IMR-90 (cell line): ENCODE data around the gene LRRC8E. TPM values are rescaled to one million over a fixed set of nuclear protein-coding genes. Genes with fewer than 3 reads are reported as not detected.

Experiments
- ATAC-seq: fragments of 200-7000 bp; cut with Tn5 transposase; 2 replicates; pipeline ENCODE4 v1.9.1; 2020; ENCODE audit warnings: low read depth, mild to moderate bottlenecking, moderate library complexity
- BruUV-seq: library from RNA; stranded (reverse); fragments of 400-500 nt; replicated peaks from 2 replicates; lab custom pipeline; 2021; lab: Mats Ljungman, UMichigan
- CTCF ChIA-PET: fragments of 300-600 bp; formaldehyde crosslinking; extraction: SDS; loops from one replicate; lab custom pipeline; 2021; ENCODE audit warnings: antibody characterized with exemption; lab: Yijun Ruan, JAX
- POLR2A ChIA-PET: fragments of 300-600 bp; sonication (Branson Sonifier 250); formaldehyde crosslinking; loops from one replicate; lab custom pipeline; 2022; ENCODE audit warnings: antibody characterized with exemption; ENCODE audit not compliant: unreplicated experiment; lab: Charles Lee
- DNase-seq: peaks from one replicate; pipeline ENCODE4 v3.0.0; 2013
- H2AFZ ChIP-seq: replicated peaks from 2 replicates; pipeline ENCODE3; 2013; ENCODE audit warnings: low read length, mild to moderate bottlenecking; ENCODE audit not compliant: poor library complexity
- H2AK5ac ChIP-seq: 2 replicates; pipeline ENCODE4 v1.6.1; 2013; ENCODE audit warnings: low read depth, low read length, inconsistent platforms
- H2AK9ac ChIP-seq: replicated peaks from 2 replicates; pipeline ENCODE3; 2013; ENCODE audit warnings: mild to moderate bottlenecking, low read depth, low read length, moderate library complexity; ENCODE audit not compliant: poor library complexity
- H2BK120ac ChIP-seq: 2 replicates; pipeline ENCODE4 v1.6.1; 2013; ENCODE audit warnings: low read depth, low read length, inconsistent platforms
- H2BK15ac ChIP-seq: 3 replicates; pipeline ENCODE4 v1.6.1; 2013; ENCODE audit warnings: low read depth, low read length, inconsistent platforms
- H2BK20ac ChIP-seq: 2 replicates; pipeline ENCODE4 v1.6.1; 2013; ENCODE audit warnings: low read depth, mild to moderate bottlenecking, inconsistent platforms, low read length, moderate library complexity
- H2BK5ac ChIP-seq: 2 replicates; pipeline ENCODE4 v1.6.1; 2013; ENCODE audit warnings: mild to moderate bottlenecking, low read depth, low read length, inconsistent platforms; ENCODE audit not compliant: poor library complexity, severe bottlenecking
- H3K14ac ChIP-seq: replicated peaks from 2 replicates; pipeline ENCODE4 v1.6.1; 2013; ENCODE audit warnings: low read depth, low read length, inconsistent platforms
- H3K18ac ChIP-seq: 2 replicates; pipeline ENCODE4 v1.6.1; 2013; ENCODE audit warnings: low read depth, low read length, control low read depth
- H3K23ac ChIP-seq: 2 replicates; pipeline ENCODE4 v1.6.1; 2013; ENCODE audit warnings: low read depth, low read length, inconsistent platforms
- H3K27ac ChIP-seq: 2 replicates; pipeline ENCODE4 v1.5.1; 2013; ENCODE audit warnings: mild to moderate bottlenecking, control low read depth, low read length; ENCODE audit not compliant: insufficient read depth
- H3K27me3 ChIP-seq: 2 replicates; pipeline ENCODE4 v1.6.1; 2013; ENCODE audit warnings: low read length; ENCODE audit not compliant: control insufficient read depth, insufficient read depth
- H3K36me3 ChIP-seq: 2 replicates; pipeline ENCODE4 v1.6.1; 2013; ENCODE audit warnings: low read length, mixed read lengths; ENCODE audit not compliant: control insufficient read depth, insufficient read depth
- H3K4ac ChIP-seq: 2 replicates; pipeline ENCODE4 v1.6.1; 2013; ENCODE audit warnings: low read depth, low read length, inconsistent platforms
- H3K4me1 ChIP-seq: 2 replicates; pipeline ENCODE4 v1.6.1; 2013; ENCODE audit warnings: low read length, mixed read lengths; ENCODE audit not compliant: control insufficient read depth, insufficient read depth
- H3K4me2 ChIP-seq: 2 replicates; pipeline ENCODE4 v1.6.1; 2013; ENCODE audit warnings: low read depth, mild to moderate bottlenecking, control low read depth, low read length, moderate library complexity
- H3K4me3 ChIP-seq: 2 replicates; pipeline ENCODE4 v1.5.1; 2013; ENCODE audit warnings: low read depth, mild to moderate bottlenecking, control low read depth, low read length, moderate library complexity; ENCODE audit not compliant: insufficient read depth
- H3K56ac ChIP-seq: 2 replicates; pipeline ENCODE4 v1.6.1; 2013; ENCODE audit warnings: low read length, inconsistent platforms; ENCODE audit not compliant: insufficient read depth; ENCODE audit errors: extremely low read depth
- H3K79me1 ChIP-seq, 2 experiments: 2 replicates each; pipeline ENCODE4 v1.6.1; 2013; ENCODE audit warnings: low read length in 2 of 2, inconsistent platforms in 1 of 2, low read depth in 1 of 2
- H3K9ac ChIP-seq: 2 replicates; pipeline ENCODE4 v1.6.1; 2013; ENCODE audit warnings: low read depth, low read length, control low read depth
- H3K9me1 ChIP-seq: 2 replicates; pipeline ENCODE4 v1.6.1; 2013; ENCODE audit warnings: low read length, inconsistent platforms; ENCODE audit not compliant: insufficient read depth
- H3K9me3 ChIP-seq: 2 replicates; pipeline ENCODE4 v1.6.1; 2013; ENCODE audit warnings: low read length; ENCODE audit not compliant: control insufficient read depth, insufficient read depth
- H4K20me1 ChIP-seq: 2 replicates; pipeline ENCODE4 v1.6.1; 2013; ENCODE audit warnings: low read length, inconsistent platforms; ENCODE audit not compliant: insufficient read depth
- H4K5ac ChIP-seq: 2 replicates; pipeline ENCODE4 v1.6.1; 2013; ENCODE audit warnings: mild to moderate bottlenecking, low read depth, low read length, control low read depth
- H4K8ac ChIP-seq, 2 experiments: 2 replicates each; pipeline ENCODE4 v1.6.1; 2013; ENCODE audit warnings: low read depth in 2 of 2, low read length in 2 of 2, control low read depth in 1 of 2, inconsistent platforms in 1 of 2
- H4K91ac ChIP-seq: 2 replicates; pipeline ENCODE4 v1.6.1; 2013; ENCODE audit warnings: low read depth, low read length, inconsistent platforms; ENCODE audit not compliant: insufficient read depth
- CEBPB ChIP-seq: IDR thresholded peaks from 2 replicates; pipeline ENCODE4 v1.6.1; 2012; ENCODE audit warnings: low read depth, low read length, improper control_type of control experiment
- CHD1 ChIP-seq: IDR thresholded peaks from 2 replicates; pipeline ENCODE4 v1.6.1; 2012; ENCODE audit warnings: low read depth, low read length, improper control_type of control experiment
- FOS ChIP-seq: fragments of 150-350 bp; IDR thresholded peaks from 2 replicates; pipeline ENCODE4 v1.6.1; 2016; ENCODE audit warnings: low read depth, low read length
- MAFK ChIP-seq: IDR thresholded peaks from 2 replicates; pipeline ENCODE4 v1.6.1; 2012; ENCODE audit warnings: low read depth, low read length, improper control_type of control experiment
- MAZ ChIP-seq: IDR thresholded peaks from 2 replicates; pipeline ENCODE4 v1.6.1; 2012; ENCODE audit warnings: low read depth, mild to moderate bottlenecking, low read length, improper control_type of control experiment, moderate library complexity, borderline replicate concordance
- MXI1 ChIP-seq: IDR thresholded peaks from 2 replicates; pipeline ENCODE4 v1.6.1; 2012; ENCODE audit warnings: low read depth, mild to moderate bottlenecking, low read length, moderate library complexity, borderline replicate concordance
- NFE2L2 ChIP-seq: fragments of 150-350 bp; IDR thresholded peaks from 2 replicates; pipeline ENCODE4 v1.6.1; 2016; ENCODE audit warnings: low read depth, mild to moderate bottlenecking, low read length
- POLR2A ChIP-seq: IDR thresholded peaks from 2 replicates; pipeline ENCODE4 v1.6.1; 2012; ENCODE audit warnings: mild to moderate bottlenecking, low read depth, low read length
- RAD21 ChIP-seq: IDR thresholded peaks from 2 replicates; pipeline ENCODE4 v1.6.1; 2012; ENCODE audit warnings: low read length, improper control_type of control experiment
- RCOR1 ChIP-seq: IDR thresholded peaks from 2 replicates; pipeline ENCODE4 v1.6.1; 2012; ENCODE audit warnings: mild to moderate bottlenecking, low read length, improper control_type of control experiment; ENCODE audit not compliant: insufficient replicate concordance
- RFX5 ChIP-seq: IDR thresholded peaks from 2 replicates; pipeline ENCODE4 v1.8.0; 2012; ENCODE audit warnings: low read depth, mild to moderate bottlenecking, low read length, moderate library complexity
- SMC3 ChIP-seq: fragments of 150-350 bp; IDR thresholded peaks from 2 replicates; pipeline ENCODE4 v1.6.1; 2016; ENCODE audit warnings: low read depth, mild to moderate bottlenecking, antibody characterized with exemption, low read length, moderate library complexity
- WGBS, 2 experiments: methylation state at CpG; one replicate each; pipeline versions ENCODE4 v1.1.5 to v1.1.7; 2013; ENCODE audit warnings: missing lambda C conversion rate in 2 of 2; ENCODE audit not compliant: insufficient read length in 1 of 2; ENCODE audit errors: extremely low coverage in 2 of 2; 5-methylcytosine and 5-hydroxymethylcytosine counted together
- dilution Hi-C: fragments of 300-500 bp; cut with HindIII; formaldehyde crosslinking; loops from one replicate; pipeline ENCODE4 v1.14.3; 2018; ENCODE audit warnings: low sequenced_read_pairs; ENCODE audit not compliant: unreplicated experiment
- in situ Hi-C: fragments of 300-500 bp; cut with MboI; formaldehyde crosslinking; loops from 3 replicates; pipeline ENCODE4 v1.14.3; 2019; ENCODE audit warnings: low sequenced_read_pairs, inconsistent platforms, mixed read lengths
- intact Hi-C: fragments of 100-400 bp; cut with micrococcal nuclease; formaldehyde crosslinking; loops from 2 replicates; pipeline ENCODE4 v1.10.0; 2022
- polyA plus RNA-seq, 3 experiments: library from polyadenylated mRNA; depleted of rRNA; stranded (reverse); fragments of >200 nt; gene quantifications; 2 replicates each; pipeline ENCODE4 v1.2.3, GENCODE V29; 2012; ENCODE audit warnings: low replicate concordance in 1 of 3
- total RNA-seq: library from RNA; depleted of rRNA; stranded (reverse); fragments of >200 nt; gene quantifications from 2 replicates; pipeline ENCODE4 v1.2.3, GENCODE V29; 2012
- TF ChIP-seq, protein P1 (sequence below): fragments of 150-350 bp; IDR thresholded peaks from 2 replicates; pipeline ENCODE4 v1.6.1; 2016; ENCODE audit warnings: low read depth, mild to moderate bottlenecking, low read length, moderate library complexity, borderline replicate concordance
- TF ChIP-seq, protein P2 (sequence below): conservative IDR thresholded peaks from 2 replicates; pipeline ENCODE4 v1.5.1; 2012; ENCODE audit warnings: mild to moderate bottlenecking, low read depth, low read length, improper control_type of control experiment
- TF ChIP-seq, protein P3 (sequence below): fragments of 150-350 bp; IDR thresholded peaks from 2 replicates; pipeline ENCODE4 v1.6.1; 2017; ENCODE audit warnings: mild to moderate bottlenecking, antibody characterized with exemption, low read length, low read depth

The LRRC8E gene
- total and polyA plus RNA-seq, 2 of the 4 experiments (the other 2 are of a cell fraction): 6.4 to 7.2 TPM

DNA sequence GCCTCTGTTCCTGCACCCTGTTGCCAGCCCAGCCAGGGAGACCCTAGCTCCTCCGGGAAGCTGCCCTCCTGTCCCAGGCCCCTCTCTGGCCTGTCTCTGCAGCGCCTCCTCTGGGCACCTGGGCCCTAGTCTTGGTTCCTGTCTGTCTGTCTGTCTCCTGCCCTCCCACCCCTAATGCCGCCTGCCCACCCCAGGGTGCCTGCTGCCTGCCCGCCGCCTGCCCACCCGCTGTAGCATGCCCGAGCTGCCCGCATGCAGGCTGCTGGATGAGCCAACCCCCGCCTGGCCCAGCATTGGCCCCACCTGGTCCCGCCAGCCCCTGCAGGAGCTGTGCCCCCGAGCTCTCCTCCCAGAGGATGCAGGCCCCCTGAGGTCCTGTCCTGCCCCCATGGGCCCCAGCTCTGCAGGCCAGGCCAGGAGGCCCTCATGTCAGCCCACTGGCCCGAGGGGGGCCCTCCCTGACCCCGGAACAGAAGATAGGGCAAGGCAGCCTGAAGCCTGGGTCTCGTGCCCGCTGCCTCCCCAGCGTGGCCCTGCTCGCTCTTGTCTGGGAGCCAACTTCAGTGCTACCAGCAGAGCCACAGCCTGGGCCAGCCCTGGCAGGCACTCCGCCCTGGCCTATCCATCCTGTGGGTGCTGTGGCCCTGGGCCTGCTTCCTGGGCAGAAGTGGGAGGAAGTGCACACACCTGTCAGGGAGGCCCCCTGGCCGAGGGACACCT, 20.6 kb downstream of the LRRC8E start:
- Histone ChIP-seq H3K36me3 (peaks cover 34% of the 10 kb centered on the region), H3K4ac (no peak overlapping the region), H3K4me1 (peaks cover 6% of the 10 kb centered on the region), H4K8ac (no peak overlapping the region), H3K79me1 (peaks cover 9 to 38% of the 10 kb centered on the region in 2 experiments; a peak in 3 of 4 replicates), H2BK20ac (no peak overlapping the region), H3K9me3 (no peaks in the 10 kb centered on the region), H3K56ac (no peak overlapping the region), H4K91ac (no peak overlapping the region), H2AFZ (no peak overlapping the region), H2BK5ac (no peak overlapping the region), H3K9ac (no peak overlapping the region), H4K5ac (no peak overlapping the region), H3K27ac (no peak overlapping the region), H3K14ac (no peak overlapping the region), H3K23ac (no peak overlapping the region), H4K20me1 (peaks cover 50% of the 10 kb centered on the region), H2BK120ac (no peak overlapping the region), H3K18ac (no peak overlapping the region), H3K9me1 (peaks cover 4% of the 10 kb centered on the region; the same call in 1 of the 2 replicates), H2AK5ac (no peak overlapping the region), H3K4me3 (no peak overlapping the region), H2BK15ac (no peak overlapping the region), H3K4me2 (no peak overlapping the region), H2AK9ac (no peak overlapping the region), H3K27me3 (no peaks in the 10 kb centered on the region)
- CTCF ChIA-PET: no interaction called here
- POLR2A ChIA-PET: interaction anchor here (1.2 kb wide), 1 partner anchor 11 kb away, joined by 4 read pairs; the partner anchor contains the start of gene SNAPC2
- WGBS, 2 experiments: 96% methylated on average over 7 of the region's 19 CpGs; no CpG with 5 or more reads in 1 of the 2 experiments
- ATAC-seq (no peak), DNase-seq (no peak)
- in situ Hi-C loops: no loop called here
- intact Hi-C loops: no loop called here
- no TSS peak for BruUV-seq
- dilution Hi-C loops: no loop called here
- no peak for TF ChIP-seq CEBPB
- TF ChIP-seq, protein P1, sequence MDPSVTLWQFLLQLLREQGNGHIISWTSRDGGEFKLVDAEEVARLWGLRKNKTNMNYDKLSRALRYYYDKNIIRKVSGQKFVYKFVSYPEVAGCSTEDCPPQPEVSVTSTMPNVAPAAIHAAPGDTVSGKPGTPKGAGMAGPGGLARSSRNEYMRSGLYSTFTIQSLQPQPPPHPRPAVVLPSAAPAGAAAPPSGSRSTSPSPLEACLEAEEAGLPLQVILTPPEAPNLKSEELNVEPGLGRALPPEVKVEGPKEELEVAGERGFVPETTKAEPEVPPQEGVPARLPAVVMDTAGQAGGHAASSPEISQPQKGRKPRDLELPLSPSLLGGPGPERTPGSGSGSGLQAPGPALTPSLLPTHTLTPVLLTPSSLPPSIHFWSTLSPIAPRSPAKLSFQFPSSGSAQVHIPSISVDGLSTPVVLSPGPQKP: no peak
- no peak for TF ChIP-seq MXI1
- TF ChIP-seq MAZ: no peak
- no peak for TF ChIP-seq SMC3
- no peak for TF ChIP-seq CHD1
- TF ChIP-seq RAD21: no peak
- TF ChIP-seq, protein P2, sequence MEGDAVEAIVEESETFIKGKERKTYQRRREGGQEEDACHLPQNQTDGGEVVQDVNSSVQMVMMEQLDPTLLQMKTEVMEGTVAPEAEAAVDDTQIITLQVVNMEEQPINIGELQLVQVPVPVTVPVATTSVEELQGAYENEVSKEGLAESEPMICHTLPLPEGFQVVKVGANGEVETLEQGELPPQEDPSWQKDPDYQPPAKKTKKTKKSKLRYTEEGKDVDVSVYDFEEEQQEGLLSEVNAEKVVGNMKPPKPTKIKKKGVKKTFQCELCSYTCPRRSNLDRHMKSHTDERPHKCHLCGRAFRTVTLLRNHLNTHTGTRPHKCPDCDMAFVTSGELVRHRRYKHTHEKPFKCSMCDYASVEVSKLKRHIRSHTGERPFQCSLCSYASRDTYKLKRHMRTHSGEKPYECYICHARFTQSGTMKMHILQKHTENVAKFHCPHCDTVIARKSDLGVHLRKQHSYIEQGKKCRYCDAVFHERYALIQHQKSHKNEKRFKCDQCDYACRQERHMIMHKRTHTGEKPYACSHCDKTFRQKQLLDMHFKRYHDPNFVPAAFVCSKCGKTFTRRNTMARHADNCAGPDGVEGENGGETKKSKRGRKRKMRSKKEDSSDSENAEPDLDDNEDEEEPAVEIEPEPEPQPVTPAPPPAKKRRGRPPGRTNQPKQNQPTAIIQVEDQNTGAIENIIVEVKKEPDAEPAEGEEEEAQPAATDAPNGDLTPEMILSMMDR: no peak
- no peak for TF ChIP-seq MAFK
- no peak for TF ChIP-seq NFE2L2
- TF ChIP-seq RFX5: no peak
- TF ChIP-seq, protein P3, sequence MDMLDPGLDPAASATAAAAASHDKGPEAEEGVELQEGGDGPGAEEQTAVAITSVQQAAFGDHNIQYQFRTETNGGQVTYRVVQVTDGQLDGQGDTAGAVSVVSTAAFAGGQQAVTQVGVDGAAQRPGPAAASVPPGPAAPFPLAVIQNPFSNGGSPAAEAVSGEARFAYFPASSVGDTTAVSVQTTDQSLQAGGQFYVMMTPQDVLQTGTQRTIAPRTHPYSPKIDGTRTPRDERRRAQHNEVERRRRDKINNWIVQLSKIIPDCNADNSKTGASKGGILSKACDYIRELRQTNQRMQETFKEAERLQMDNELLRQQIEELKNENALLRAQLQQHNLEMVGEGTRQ: no peak
- no peak for TF ChIP-seq FOS
- TF ChIP-seq RCOR1: no peak
- TF ChIP-seq POLR2A: no peak
